Dedifferentiated amniotic fluid mesenchymal stem cell (primary cell): ENCODE results near the gene PPP3CB.
A peak's percentile ranks its signal among the peaks of the same experiment; 100 is the strongest.
"Not testable (repeated sequence)": the region's sequence is repeated elsewhere in the genome, so short reads cannot be mapped to it uniquely, and the experiment has no call there.

Source experiments
- DNase-seq: peaks from one replicate; pipeline ENCODE4 v3.0.0-alpha.2; 2016; ENCODE audit errors: extremely low spot score

The PPP3CB gene

GRCh38 chr10:73414230-73414945 is 81.4 kb downstream of the PPP3CB start:
- DNase-seq = no peak

DNA sequence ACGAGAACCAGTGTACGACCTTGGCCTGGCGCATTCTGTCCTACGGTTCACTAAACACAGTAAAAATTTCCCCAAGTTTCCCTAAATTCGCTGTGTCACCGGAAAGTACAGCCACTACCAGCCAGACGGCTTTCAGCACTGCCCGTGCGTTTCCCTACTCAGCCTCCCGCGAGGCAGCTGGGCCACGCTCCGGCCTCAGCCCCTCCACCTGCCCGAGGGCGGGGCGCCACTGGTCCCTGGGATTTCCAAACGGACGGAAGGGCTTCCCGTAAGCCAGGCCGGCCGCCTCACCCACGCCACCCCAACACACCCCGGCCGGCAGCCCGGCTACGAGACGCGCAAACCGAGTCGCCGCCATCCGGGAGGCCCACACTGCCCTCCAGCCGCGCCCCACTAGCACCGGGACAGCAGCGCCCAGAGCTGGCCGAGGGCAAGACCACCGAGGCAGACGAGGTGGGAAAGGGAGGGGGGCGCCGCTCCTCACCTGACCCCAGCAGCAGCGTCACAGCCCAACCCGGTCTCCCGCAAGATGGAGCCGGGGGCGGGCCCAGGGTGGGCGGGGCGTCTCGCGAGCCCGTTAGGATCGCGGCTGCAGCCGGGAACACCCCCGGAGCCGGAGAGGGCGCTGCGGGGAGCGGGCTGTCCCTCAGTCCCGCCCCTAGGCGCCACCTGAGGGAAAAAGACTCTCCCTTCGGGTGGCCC is 82.1 kb downstream of the PPP3CB start, which contains the start of gene ANXA7:
TSS of gene ANXA7 (minus strand) at position 531 of the 702 bp plus-strand sequence. CDS start 13,202 bp downstream, outside the sequence.
- DNase-seq = peak; percentile 77

DNA sequence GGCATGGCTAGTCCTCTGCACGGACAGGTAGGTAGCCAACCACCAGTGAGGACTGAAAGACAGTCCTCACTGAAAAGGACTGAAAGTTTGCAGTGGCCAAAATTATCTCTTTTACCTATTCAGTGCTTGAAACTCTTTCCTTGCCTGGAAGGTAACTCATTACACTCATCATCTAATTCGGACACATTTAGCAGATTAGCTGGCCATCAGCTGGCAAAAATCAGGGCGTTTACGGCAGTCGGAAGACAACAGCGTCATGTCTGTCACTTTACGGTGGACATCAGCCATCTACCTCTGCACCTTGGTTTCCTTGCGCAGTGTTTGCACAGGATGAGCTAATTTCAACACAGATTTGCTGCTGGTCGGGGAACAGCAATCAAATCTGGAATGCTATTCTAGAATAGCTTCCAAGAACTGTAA is 82.7 kb downstream of the PPP3CB start:
- DNase-seq = no peak

DNA sequence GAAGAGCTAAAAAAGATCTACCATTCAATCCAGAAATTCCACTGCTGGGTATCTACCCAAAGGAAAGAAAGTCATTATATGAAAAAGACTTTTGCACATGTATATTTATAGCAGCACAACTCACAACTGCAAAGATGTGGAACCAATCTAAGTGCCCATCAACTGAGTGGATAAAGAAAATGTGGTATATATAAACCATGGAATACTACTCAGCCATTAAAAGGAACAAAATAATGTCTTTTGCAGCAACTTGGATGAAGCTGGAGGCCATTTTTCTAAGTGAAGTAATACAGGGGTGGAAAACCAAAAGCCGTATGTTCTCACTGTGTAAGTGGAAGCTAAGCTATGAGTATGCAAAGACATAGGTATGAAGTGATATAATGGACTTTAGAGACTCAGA is 84.9 kb downstream of the PPP3CB start:
- no peak for DNase-seq

GRCh38 chr10:73408978-73409521 is 86.8 kb downstream of the PPP3CB start:
- DNase-seq = no peak

DNA sequence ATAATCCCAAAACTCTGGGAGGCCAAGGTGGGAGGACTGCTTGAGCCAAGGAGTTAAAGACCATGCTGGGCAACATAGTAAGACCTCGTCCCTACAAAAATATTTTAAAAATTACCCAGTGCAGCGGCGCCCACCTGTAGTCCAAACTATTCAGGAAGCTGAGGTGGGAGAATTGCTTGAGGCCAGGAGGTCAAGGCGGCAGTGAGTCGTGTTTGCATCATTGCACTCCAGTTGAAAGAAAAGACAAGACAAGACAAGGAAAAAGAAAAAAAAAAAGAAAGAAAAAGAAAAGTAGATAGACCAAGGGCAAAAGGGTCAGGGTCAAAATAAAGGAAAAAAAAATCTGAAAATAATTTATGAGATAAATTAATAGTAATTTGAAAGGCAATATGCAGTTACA is 87.8 kb downstream of the PPP3CB start:
- no peak for DNase-seq

DNA sequence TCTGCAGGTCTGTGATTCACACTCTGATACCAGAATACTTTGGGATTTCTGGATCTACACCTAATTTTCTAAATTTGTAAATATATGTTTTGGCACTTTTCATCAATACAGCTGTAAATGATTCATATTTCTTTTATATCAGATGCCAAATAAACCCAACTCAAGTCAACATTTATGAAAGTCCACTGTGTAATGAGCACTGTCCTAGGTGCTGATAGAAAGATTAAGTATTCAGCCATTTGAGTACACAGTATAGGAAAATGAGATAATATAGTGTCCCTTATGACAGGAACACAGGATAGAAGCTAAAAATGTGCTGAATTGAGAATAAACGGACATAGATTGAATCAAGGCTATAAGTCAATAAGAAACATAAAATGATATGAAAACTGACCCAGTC is 88.3 kb downstream of the PPP3CB start:
- no peak for DNase-seq

DNA sequence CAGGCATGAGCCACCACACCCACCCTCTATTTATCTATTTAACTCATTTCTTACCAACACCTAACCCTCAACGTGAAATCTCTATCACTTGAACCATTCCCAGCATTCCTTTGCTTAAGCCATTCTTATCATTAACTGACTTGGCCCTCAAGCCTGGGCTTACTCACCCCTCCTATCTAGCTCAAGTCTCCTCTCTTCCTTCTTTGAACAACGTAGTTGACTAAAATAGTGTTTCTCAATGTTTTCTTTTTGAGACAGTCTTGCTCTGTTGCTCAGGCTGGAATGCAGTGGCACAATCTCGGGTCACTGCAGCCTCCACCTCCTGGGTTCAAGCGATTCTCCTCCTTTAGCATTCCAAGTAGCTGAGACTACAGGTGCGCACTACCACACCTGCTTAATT is 89.0 kb downstream of the PPP3CB start:
- DNase-seq = no peak

DNA sequence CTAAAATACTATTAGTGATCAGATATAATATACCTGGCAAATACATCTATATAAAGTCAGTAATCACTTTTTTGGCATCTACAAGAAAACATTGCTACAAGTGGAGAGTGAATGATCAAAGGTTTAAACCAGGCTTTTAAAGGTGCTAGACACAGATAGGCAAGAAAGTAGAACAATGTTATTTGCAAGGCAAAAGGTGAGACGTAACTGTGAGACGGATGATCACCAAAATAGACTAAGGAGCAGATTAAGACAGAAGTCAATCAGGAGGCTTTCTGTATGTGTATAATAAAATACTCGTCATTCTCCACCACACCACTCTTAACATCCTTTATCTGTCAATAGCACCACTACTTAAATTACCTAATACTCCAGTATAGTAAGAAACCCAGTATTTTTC is 90.3 kb downstream of the PPP3CB start:
- DNase-seq = no peak

DNA sequence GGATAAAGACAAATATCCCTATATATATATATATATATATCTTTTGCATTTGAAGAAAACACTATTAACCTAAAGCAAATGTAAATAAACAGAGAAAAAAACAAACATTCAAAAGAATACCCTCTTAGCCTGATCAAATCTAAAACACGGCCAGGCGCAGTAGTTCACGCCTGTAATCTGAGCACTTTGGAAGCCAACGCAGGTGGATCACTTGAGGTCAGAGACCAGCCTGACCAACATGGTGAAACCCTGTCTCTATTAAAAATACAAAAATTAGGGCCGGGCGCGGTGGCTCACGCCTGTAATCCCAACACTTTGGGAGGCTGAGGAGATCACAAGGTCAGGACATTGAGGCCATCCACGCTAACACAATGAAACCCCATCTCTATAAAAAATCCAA is 91.1 kb downstream of the PPP3CB start:
- DNase-seq = no peak

- DNase-seq = no peak
Observed at GRCh38 chr10:73401636-73402035, 94.2 kb downstream of the PPP3CB start.

GRCh38 chr10:73399063-73399462 is 96.8 kb downstream of the PPP3CB start:
- DNase-seq = no peak

- no peak for DNase-seq
Observed at GRCh38 chr10:73398024-73398423, 97.8 kb downstream of the PPP3CB start.

DNA sequence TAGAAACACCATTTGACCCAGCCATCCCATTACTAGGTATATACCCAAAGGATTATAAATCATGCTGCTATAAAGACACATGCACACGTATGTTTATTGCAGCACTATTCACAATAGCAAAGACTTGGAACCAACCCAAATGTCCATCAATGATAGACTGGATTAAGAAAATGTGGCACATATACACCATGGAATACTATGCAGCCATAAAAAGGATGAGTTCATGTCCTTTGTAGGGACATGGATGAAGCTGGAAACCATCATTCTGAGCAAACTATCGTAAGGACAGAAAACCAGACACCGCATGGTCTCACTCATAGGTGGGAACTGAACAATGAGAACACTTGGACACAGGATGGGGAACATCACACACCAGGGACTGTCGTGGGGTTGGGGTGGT is 101.5 kb downstream of the PPP3CB start:
- DNase-seq = not testable (repeated sequence)

DNA sequence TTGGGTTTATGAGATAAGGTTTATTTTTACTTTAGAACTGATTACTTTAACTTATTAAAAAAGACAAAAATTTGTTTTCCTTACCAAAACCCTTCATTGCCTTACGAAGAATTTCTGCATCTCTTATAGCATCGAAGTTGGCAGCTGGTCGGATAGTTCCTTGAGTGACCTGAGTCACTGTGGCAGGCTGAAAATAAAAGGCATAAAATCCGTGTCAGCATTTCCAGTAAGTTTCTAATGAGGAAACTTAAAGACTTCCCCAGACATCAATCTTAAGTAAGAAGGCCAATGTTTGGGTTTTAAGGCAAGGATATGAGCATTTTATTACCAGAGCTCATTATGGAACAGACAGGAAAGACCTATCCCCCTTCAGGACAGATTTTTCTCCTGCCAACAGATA is 107.6 kb downstream of the PPP3CB start:
- no peak for DNase-seq

DNA sequence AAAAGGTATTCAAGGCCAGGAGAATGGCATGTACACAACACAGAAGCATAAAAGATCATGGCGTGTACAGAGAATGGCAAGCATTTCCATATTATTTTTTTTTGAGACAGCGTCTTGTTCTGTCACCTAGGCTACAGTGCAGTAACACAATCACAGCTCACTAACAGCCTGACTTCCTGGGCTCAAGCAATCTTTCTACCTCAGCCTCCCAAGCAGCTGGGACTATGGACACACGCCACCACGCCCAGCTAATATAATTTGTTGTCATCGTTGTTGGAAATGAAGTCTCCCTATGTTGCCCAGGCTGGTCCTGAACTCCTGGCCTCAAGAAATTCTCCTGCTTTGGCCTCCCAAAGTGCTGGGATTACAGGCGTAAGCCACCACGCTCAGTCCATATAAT is 109.2 kb downstream of the PPP3CB start:
- no peak for DNase-seq
